Suprapubic skin (tissue), 4 donors: ENCODE measurements around the gene CEP350. TPM values are rescaled to one million over a fixed set of nuclear protein-coding genes. Genes with fewer than 3 reads are reported as not detected.

Source experiments
- DNase-seq, 2 donors: peaks; one replicate each; pipeline ENCODE4 v3.0.0-alpha.2; 2019; ENCODE audit warnings: low spot score in 2 of 2
- H3K27ac ChIP-seq: fragments of 200-600 bp; sonication (generic); one replicate; pipeline ENCODE4 v1.5.1; 2019
- H3K27me3 ChIP-seq: fragments of 200-600 bp; sonication (generic); one replicate; pipeline ENCODE4 v1.5.1; 2019
- H3K36me3 ChIP-seq: fragments of 200-600 bp; sonication (generic); one replicate; pipeline ENCODE4 v1.5.1; 2019
- H3K4me1 ChIP-seq: fragments of 200-600 bp; sonication (generic); one replicate; pipeline ENCODE4 v1.5.1; 2019
- H3K4me3 ChIP-seq: fragments of 200-600 bp; sonication (generic); one replicate; pipeline ENCODE4 v1.5.1; 2019; ENCODE audit warnings: mild to moderate bottlenecking
- H3K9me3 ChIP-seq: fragments of 200-600 bp; sonication (generic); one replicate; pipeline ENCODE4 v1.5.1; 2019
- EP300 ChIP-seq: sonication (generic); formaldehyde crosslinking; IDR thresholded peaks from one replicate; pipeline ENCODE4 v1.6.1; 2017; ENCODE audit warnings: antibody characterized with exemption
- POLR2A ChIP-seq, 2 donors: fragments of 450-650 bp; IDR thresholded peaks; one replicate each; pipeline ENCODE4 v1.6.1; 2017; ENCODE audit warnings: antibody characterized with exemption in 2 of 2, mild to moderate bottlenecking in 2 of 2, moderate library complexity in 2 of 2
- POLR2AphosphoS5 ChIP-seq, 3 donors: sonication (generic); formaldehyde crosslinking; IDR thresholded peaks; one replicate each; pipeline ENCODE4 v1.6.1; 2017; ENCODE audit warnings: antibody characterized with exemption in 3 of 3
- WGBS: methylation state at CpG from one replicate; pipeline ENCODE4 v1.1.5; 2018; 5-methylcytosine and 5-hydroxymethylcytosine counted together
- total RNA-seq, 4 donors: library from RNA; depleted of rRNA; stranded (reverse); fragments of >200 nt; gene quantifications; one replicate each; pipeline ENCODE4 v1.1.0, GENCODE V29; 2016
- TF ChIP-seq, protein P1 (sequence below), 2 donors: fragments of 200-600 bp in 1 of 2; fragments of 450-650 bp in 1 of 2; sonication (generic) in 1 of 2; IDR thresholded peaks; one replicate each; pipeline ENCODE4 v1.5.1; 2016 to 2019; ENCODE audit warnings: antibody characterized with exemption in 2 of 2, mild to moderate bottlenecking in 1 of 2, moderate library complexity in 1 of 2

The CEP350 gene
- total RNA-seq, 4 donors from 2014 or later, result 60.5 to 90.2 (median 68.4) TPM

- Histone ChIP-seq H3K9me3 (no peaks in the 10 kb centered on the region), H3K4me1 (no peaks in the 10 kb centered on the region), H3K27me3 (no peaks in the 10 kb centered on the region), H3K36me3 (no peaks in the 10 kb centered on the region), H3K4me3 (no peak overlapping the region), H3K27ac (no peak overlapping the region)
- WGBS, result 60% methylated on average over 3 of the region's 3 CpGs
- DNase-seq, result no peak
- TF ChIP-seq EP300 (no peak), POLR2AphosphoS5 (IDR thresholded peaks at IDR 0.05) (no peak), POLR2A (IDR thresholded peaks at IDR 0.05) (no peak)
- TF ChIP-seq, protein P1, sequence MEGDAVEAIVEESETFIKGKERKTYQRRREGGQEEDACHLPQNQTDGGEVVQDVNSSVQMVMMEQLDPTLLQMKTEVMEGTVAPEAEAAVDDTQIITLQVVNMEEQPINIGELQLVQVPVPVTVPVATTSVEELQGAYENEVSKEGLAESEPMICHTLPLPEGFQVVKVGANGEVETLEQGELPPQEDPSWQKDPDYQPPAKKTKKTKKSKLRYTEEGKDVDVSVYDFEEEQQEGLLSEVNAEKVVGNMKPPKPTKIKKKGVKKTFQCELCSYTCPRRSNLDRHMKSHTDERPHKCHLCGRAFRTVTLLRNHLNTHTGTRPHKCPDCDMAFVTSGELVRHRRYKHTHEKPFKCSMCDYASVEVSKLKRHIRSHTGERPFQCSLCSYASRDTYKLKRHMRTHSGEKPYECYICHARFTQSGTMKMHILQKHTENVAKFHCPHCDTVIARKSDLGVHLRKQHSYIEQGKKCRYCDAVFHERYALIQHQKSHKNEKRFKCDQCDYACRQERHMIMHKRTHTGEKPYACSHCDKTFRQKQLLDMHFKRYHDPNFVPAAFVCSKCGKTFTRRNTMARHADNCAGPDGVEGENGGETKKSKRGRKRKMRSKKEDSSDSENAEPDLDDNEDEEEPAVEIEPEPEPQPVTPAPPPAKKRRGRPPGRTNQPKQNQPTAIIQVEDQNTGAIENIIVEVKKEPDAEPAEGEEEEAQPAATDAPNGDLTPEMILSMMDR (IDR thresholded peaks at IDR 0.05), result no peak
Measured at GRCh38 chr1:180143359-180143758, 188.7 kb downstream of the CEP350 start.

DNA sequence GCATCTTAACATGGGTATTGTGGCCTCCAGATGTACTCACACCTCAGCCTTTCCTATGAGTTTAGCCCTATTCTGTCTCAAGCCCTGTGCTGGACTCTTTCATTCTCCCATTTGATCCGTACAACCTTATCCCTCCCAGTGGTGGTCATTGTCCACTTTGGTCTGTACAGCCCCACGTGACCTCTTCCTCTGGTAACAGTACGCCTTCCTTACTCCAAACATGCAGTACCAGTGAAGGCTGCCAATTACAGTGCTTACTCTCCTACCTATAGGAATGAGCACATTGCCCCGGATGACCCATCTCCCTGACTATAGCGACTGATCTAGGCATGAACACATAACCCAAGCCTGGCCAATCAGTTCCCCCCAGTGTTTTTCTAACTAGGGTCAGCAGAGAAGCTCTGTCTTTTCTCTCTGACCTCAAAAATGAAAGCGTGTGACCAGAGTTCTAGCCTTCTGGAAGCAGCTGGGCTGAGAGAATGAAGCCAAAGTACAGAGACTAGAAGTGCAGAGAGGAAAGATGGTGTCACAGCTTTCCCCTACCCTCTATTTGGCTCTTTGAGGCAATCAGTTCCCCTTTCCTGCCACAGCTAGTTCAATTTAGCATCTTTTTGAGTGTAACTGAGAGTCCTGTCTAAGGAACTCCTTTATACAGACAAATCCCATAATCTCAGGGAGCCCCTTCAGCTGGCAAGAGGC lies 190.2 kb downstream of the CEP350 start:
- DNase-seq, result no peak
- Histone ChIP-seq H3K36me3 (no peaks in the 10 kb centered on the region), H3K9me3 (no peaks in the 10 kb centered on the region), H3K27me3 (no peaks in the 10 kb centered on the region), H3K27ac (no peak overlapping the region), H3K4me1 (no peaks in the 10 kb centered on the region), H3K4me3 (no peak overlapping the region)
- WGBS, result 78% methylated on average over 6 of the region's 6 CpGs
- no peak for TF ChIP-seq EP300
- TF ChIP-seq, protein P1 (IDR thresholded peaks at IDR 0.05), result no peak
- no peak for TF ChIP-seq POLR2AphosphoS5 (IDR thresholded peaks at IDR 0.05)
- TF ChIP-seq POLR2A (IDR thresholded peaks at IDR 0.05), result no peak

DNA sequence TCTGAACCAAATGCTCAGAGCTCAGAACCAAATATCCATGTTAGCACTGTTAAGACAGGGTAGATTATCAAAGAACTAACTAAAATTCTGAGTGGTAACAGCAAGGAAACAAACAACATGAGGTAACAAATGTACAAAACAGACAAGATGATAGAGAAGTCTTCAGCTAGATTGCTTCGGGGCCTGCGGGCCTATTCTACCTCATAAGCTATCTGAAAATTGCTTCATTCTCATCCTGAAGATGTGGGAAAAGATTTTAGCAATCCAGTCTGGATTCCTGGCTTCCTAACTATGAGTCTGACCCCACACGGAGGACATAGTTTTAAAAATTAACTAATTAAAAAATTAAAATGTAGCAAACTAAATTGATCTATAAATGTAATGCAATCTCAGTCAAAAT lies 190.8 kb downstream of the CEP350 start:
- no peak for DNase-seq
- Histone ChIP-seq H3K4me3 (no peak overlapping the region), H3K36me3 (no peaks in the 10 kb centered on the region), H3K9me3 (no peaks in the 10 kb centered on the region), H3K27me3 (no peaks in the 10 kb centered on the region), H3K27ac (no peak overlapping the region), H3K4me1 (no peaks in the 10 kb centered on the region)
- TF ChIP-seq POLR2AphosphoS5 (IDR thresholded peaks at IDR 0.05) (no peak), POLR2A (IDR thresholded peaks at IDR 0.05) (no peak), EP300 (no peak)
- TF ChIP-seq, protein P1 (IDR thresholded peaks at IDR 0.05), result no peak
- 85% methylated on average over 3 of the region's 3 CpGs for WGBS

- no peaks in the 10 kb centered on the region for H3K36me3 ChIP-seq
- H3K9me3 ChIP-seq, result no peaks in the 10 kb centered on the region
- H3K27ac ChIP-seq, result no peak overlapping the region
- peaks cover 18% of the 10 kb centered on the region for H3K4me1 ChIP-seq
- H3K4me3 ChIP-seq, result no peak overlapping the region
- 52% methylated on average over 1 of the region's 1 CpG for WGBS
- TF ChIP-seq POLR2AphosphoS5 (IDR thresholded peaks at IDR 0.05) (no peak), POLR2A (IDR thresholded peaks at IDR 0.05) (no peak), EP300 (no peak)
- TF ChIP-seq, protein P1 (IDR thresholded peaks at IDR 0.05), result no peak
- no peak for DNase-seq
- no peaks in the 10 kb centered on the region for H3K27me3 ChIP-seq
Measured at GRCh38 chr1:180150982-180151381, 196.4 kb downstream of the CEP350 start.

GRCh38 chr1:180151508-180151907 lies 196.9 kb downstream of the CEP350 start:
- no peaks in the 10 kb centered on the region for H3K36me3 ChIP-seq
- no peak overlapping the region for H3K27ac ChIP-seq
- TF ChIP-seq POLR2AphosphoS5 (IDR thresholded peaks at IDR 0.05), result no peak
- DNase-seq, result no peak
- WGBS, result 56% methylated on average over 3 of the region's 3 CpGs
- H3K27me3 ChIP-seq, result no peaks in the 10 kb centered on the region
- no peak overlapping the region for H3K4me3 ChIP-seq
- peaks cover 23% of the 10 kb centered on the region for H3K4me1 ChIP-seq
- H3K9me3 ChIP-seq, result no peaks in the 10 kb centered on the region
